ENCODE measurements around the gene UQCC5. TPM values are rescaled to one million over a fixed set of nuclear protein-coding genes. Genes with fewer than 3 reads are reported as not detected.

UQCC5 gene
- total RNA-seq, 1 experiment from 2014 or later: 38.6 TPM

DNA sequence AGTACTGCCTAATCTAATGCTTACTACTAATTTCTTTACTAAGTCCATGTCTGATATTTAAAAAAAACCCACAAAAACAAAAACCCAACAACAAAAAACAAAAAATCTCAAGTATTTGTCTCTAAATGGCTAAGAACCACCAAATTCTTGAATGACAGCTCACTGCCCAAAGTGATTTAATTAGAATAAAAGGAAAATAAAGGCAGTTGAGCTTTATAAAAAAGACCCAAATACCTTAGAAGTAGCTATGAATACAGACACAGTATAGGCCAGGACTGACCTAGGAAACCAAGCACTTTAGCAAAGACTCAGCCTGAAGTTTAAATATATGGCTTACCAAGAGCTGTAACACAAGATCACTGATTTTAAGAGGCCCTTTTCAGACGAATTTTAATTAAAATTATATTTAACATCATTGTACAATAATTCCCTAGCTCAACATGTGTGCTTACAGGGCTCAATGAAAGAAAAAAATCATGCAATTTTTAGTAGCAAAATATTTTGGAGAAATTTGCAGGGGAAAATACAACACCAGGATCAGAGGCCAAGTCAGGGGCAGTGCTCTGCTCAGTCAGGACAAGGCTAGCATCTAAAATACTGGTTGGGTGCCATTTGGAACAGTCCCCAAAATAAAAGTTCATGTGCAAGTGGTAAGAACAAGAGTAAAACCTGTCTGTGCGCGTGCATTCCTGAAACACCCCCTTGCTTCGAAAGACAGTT, 24.8 kb downstream of the UQCC5 start:
- CTCF ChIA-PET: no interaction called here
- intact Hi-C loops (cut with micrococcal nuclease; ENCODE audit: unreplicated experiment): no loop called here
- H3K36me3 Mint-ChIP-seq (ENCODE audit: insufficient read depth, unreplicated experiment): peaks cover 41% of the 10 kb centered on the region
- TF ChIP-seq, protein P1, sequence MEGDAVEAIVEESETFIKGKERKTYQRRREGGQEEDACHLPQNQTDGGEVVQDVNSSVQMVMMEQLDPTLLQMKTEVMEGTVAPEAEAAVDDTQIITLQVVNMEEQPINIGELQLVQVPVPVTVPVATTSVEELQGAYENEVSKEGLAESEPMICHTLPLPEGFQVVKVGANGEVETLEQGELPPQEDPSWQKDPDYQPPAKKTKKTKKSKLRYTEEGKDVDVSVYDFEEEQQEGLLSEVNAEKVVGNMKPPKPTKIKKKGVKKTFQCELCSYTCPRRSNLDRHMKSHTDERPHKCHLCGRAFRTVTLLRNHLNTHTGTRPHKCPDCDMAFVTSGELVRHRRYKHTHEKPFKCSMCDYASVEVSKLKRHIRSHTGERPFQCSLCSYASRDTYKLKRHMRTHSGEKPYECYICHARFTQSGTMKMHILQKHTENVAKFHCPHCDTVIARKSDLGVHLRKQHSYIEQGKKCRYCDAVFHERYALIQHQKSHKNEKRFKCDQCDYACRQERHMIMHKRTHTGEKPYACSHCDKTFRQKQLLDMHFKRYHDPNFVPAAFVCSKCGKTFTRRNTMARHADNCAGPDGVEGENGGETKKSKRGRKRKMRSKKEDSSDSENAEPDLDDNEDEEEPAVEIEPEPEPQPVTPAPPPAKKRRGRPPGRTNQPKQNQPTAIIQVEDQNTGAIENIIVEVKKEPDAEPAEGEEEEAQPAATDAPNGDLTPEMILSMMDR (IDR thresholded peaks at IDR 0.05; ENCODE audit: insufficient read depth in 1 of 2, low read depth in 1 of 2, low read length in 1 of 2, severe bottlenecking in 1 of 2, unreplicated experiment in 1 of 2): no peak
- no peak for DNase-seq
- no TSS peak for BruUV-seq (replicated peaks)
- no peak overlapping the region for H3K4me3 ChIP-seq (ENCODE audit: low read depth, low read length)
- no peak overlapping the region for H3K27ac Mint-ChIP-seq (ENCODE audit: unreplicated experiment)
- no peaks in the 10 kb centered on the region for H3K9me3 Mint-ChIP-seq (ENCODE audit: unreplicated experiment)
- H3K4me3 Mint-ChIP-seq (ENCODE audit: unreplicated experiment): no peak overlapping the region
- peaks cover 2% of the 10 kb centered on the region for H3K36me3 ChIP-seq (ENCODE audit: control insufficient read depth, insufficient read depth, low read length)
- H3K27me3 ChIP-seq (replicated peaks; ENCODE audit: control insufficient read depth, insufficient read depth, low read length): no peaks in the 10 kb centered on the region
- no peaks in the 10 kb centered on the region for H3K4me1 Mint-ChIP-seq (ENCODE audit: low read depth, unreplicated experiment)
- H3K27me3 Mint-ChIP-seq (ENCODE audit: insufficient read depth, unreplicated experiment): no peaks in the 10 kb centered on the region
- POLR2A ChIA-PET: no interaction called here
- H3K4me1 ChIP-seq: no peaks in the 10 kb centered on the region
- H3K9me3 ChIP-seq: no peaks in the 10 kb centered on the region

- Mint-ChIP-seq H3K27me3 (ENCODE audit: insufficient read depth, unreplicated experiment) (no peaks in the 10 kb centered on the region), H3K4me3 (ENCODE audit: unreplicated experiment) (no peak overlapping the region), H3K4me1 (ENCODE audit: low read depth, unreplicated experiment) (no peaks in the 10 kb centered on the region), H3K9me3 (ENCODE audit: unreplicated experiment) (no peaks in the 10 kb centered on the region), H3K27ac (ENCODE audit: unreplicated experiment) (no peak overlapping the region), H3K36me3 (ENCODE audit: insufficient read depth, unreplicated experiment) (peaks cover 53% of the 10 kb centered on the region)
- POLR2A ChIA-PET: no interaction called here
- CTCF ChIA-PET: no interaction called here
- Histone ChIP-seq H3K4me3 (ENCODE audit: low read depth, low read length) (no peak overlapping the region), H3K36me3 (ENCODE audit: control insufficient read depth, insufficient read depth, low read length) (peaks cover 2% of the 10 kb centered on the region), H3K4me1 (no peaks in the 10 kb centered on the region), H3K27me3 (replicated peaks; ENCODE audit: control insufficient read depth, insufficient read depth, low read length) (no peaks in the 10 kb centered on the region), H3K9me3 (no peaks in the 10 kb centered on the region)
- intact Hi-C loops (cut with micrococcal nuclease; ENCODE audit: unreplicated experiment): no loop called here
- TF ChIP-seq, protein P1 (IDR thresholded peaks at IDR 0.05; ENCODE audit: insufficient read depth in 1 of 2, low read depth in 1 of 2, low read length in 1 of 2, severe bottlenecking in 1 of 2, unreplicated experiment in 1 of 2): no peak
- no TSS peak for BruUV-seq (replicated peaks)
- DNase-seq: no peak
These were observed 27.6 kb downstream of the UQCC5 start for GRCh38 chr3:52563984-52564383.

DNA sequence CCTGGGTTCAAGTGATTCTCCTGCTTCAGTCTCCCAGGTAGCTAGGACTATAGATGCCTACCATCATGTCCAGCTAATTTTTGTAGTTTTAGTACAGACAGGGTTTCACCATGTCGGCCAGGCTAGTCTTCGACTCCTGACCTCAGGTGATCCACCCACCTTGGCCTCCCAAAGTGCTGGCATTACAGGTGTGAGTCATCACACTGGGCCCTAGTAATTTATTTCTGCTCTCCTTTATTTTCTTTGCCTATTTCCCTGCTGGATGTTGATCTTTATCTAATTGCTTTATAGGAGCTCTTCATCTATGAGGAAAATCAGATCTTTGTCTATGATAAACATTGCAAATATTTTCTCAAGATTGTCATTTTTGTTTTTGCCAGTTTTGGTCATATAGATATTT, 31.7 kb downstream of the UQCC5 start:
- H3K36me3 Mint-ChIP-seq (ENCODE audit: insufficient read depth, unreplicated experiment): peaks cover 43% of the 10 kb centered on the region
- no peak for DNase-seq
- Histone ChIP-seq H3K36me3 (ENCODE audit: control insufficient read depth, insufficient read depth, low read length) (no peaks in the 10 kb centered on the region), H3K4me1 (no peaks in the 10 kb centered on the region), H3K4me3 (ENCODE audit: low read depth, low read length) (no peak overlapping the region), H3K27me3 (replicated peaks; ENCODE audit: control insufficient read depth, insufficient read depth, low read length) (no peaks in the 10 kb centered on the region), H3K9me3 (no peaks in the 10 kb centered on the region)
- no peaks in the 10 kb centered on the region for H3K4me1 Mint-ChIP-seq (ENCODE audit: low read depth, unreplicated experiment)
- no peak overlapping the region for H3K4me3 Mint-ChIP-seq (ENCODE audit: unreplicated experiment)
- ChIA-PET POLR2A (no interaction called here), CTCF (no interaction called here)
- no peak overlapping the region for H3K27ac Mint-ChIP-seq (ENCODE audit: unreplicated experiment)
- TF ChIP-seq, protein P1 (IDR thresholded peaks at IDR 0.05; ENCODE audit: insufficient read depth in 1 of 2, low read depth in 1 of 2, low read length in 1 of 2, severe bottlenecking in 1 of 2, unreplicated experiment in 1 of 2): no peak
- no peaks in the 10 kb centered on the region for H3K27me3 Mint-ChIP-seq (ENCODE audit: insufficient read depth, unreplicated experiment)
- H3K9me3 Mint-ChIP-seq (ENCODE audit: unreplicated experiment): no peaks in the 10 kb centered on the region
- intact Hi-C loops (cut with micrococcal nuclease; ENCODE audit: unreplicated experiment): no loop called here
- BruUV-seq (replicated peaks): no TSS peak
